Medulla oblongata (tissue), 1 donor: Measurements from ENCODE around the gene POC1A.

Source experiments
- DNase-seq: peaks from one replicate; pipeline ENCODE4 v3.0.0-alpha.2; 2015; ENCODE audit errors: extremely low spot score

The POC1A gene

DNA sequence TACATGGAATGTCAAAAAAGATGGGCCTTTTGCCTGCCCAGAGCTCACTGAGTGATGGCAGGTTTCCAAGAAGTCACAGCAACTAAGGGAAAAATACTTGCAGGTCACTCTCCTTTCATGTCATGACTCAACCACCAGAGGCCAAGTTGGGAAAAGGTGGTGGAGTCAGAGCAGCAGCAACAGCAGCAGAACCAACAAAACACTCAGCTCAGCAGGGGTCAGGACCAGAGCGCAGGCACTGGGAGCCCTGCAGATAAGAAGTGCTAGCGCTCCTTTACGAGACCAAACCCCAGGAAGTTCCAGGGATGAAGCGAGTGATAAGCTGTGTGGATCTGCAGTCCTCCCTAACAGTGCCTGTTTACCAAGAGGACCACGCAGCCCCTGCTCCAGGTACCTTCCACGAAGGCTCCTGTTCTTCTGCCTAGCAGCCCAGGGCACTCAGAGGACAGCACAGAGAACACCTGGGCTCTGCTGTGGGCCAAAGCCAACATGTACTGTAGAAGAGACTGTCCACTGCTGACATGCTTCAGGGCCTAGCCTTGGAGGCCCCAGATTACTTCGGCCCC is 26.0 kb downstream of the POC1A start:
- DNase-seq = peak; percentile 42

DNA sequence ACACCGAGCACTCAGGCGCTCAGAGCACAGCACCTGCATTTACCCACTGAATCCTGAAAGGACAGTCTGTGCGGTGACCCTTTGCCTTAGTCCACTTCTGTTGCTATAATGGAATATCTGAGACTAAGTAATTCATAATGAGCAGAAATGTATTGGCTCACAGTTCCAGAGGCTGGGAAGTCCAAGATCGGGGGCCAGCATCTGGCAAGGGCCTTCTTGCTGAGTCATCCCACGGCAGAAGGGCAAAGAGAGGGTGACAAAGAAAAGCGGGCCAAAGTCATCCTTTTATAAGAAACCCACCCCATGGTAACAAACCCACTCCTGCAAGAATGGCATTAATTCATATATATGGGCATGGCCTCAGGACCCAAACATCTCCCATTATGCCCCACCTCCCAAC is 27.7 kb downstream of the POC1A start:
- DNase-seq = no peak

GRCh38 chr3:52126036-52126435 is 28.2 kb downstream of the POC1A start:
- DNase-seq = no peak

GRCh38 chr3:52124766-52125165 is 29.5 kb downstream of the POC1A start:
- DNase-seq = no peak

GRCh38 chr3:52124126-52124525 is 30.1 kb downstream of the POC1A start:
- no peak for DNase-seq

- DNase-seq = peak; percentile 86
These were observed 31.0 kb downstream of the POC1A start for GRCh38 chr3:52123106-52123725.

DNA sequence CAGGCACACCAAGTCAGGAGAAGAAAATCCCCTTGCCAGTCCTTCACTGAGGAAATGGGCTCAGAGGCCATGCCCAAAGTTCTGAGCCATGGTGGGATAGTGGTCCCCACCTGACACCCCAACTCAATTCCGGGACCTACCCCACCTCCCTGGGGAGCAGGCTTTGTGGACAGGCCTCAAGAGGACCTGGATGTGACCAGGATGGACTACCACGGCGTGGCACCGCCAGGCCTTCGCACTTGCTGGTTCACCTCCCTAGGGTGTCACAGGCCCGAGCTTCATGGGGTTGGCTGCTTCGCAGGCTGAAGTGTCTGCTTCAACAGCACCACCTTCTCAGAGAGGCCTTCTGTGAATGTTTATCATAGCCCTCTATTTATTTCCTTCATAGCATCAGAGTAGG is 31.7 kb downstream of the POC1A start:
- no peak for DNase-seq

GRCh38 chr3:52121813-52122212 is 32.4 kb downstream of the POC1A start:
- DNase-seq = peak; percentile 71

- peak; percentile 75 for DNase-seq
These were observed 32.8 kb downstream of the POC1A start for GRCh38 chr3:52121464-52121805.

DNA sequence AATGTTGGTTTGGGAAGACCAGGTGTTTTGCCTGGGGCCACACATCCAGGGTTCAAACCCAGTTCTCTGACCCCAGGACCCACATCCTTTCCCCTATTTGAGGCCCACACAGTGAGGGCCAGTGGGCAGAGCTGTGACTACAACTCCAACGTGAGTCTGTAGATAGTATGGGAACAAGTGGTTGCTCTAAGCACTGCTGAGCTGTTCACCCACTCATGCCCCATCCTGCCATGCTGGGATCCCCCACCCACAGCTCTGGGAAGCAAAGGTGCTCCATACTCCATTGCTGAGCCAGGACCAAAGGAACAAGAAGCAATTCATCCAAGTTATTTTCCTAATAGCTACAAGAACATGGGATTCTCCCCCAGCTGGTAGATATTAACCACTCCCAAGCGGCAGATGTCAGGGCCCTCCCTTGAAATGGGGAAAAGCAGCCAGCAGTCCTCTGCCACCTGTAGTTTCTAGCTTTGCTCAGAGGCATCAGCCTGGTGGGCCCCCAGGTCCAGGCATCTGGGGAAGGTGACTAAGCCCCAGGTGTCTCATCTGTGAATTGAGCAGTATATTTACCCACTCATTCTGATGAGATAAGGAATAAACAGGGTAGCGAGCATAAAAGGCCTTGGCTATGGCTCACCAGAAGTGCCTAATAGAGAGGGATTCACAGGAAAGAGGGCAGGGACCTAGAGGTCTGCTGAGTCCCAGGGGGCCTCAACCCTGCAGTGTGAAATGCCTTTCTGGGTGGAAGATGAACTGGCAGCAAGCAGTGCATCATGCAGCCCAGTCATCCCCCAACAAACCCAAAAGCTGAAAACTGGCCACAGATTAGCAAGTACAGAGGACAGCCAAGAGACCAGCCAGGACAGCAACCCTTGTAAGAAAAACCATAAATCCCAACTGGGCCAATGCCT is 33.4 kb downstream of the POC1A start:
- no peak for DNase-seq

GRCh38 chr3:52119826-52120225 is 34.4 kb downstream of the POC1A start:
- DNase-seq = no peak

DNA sequence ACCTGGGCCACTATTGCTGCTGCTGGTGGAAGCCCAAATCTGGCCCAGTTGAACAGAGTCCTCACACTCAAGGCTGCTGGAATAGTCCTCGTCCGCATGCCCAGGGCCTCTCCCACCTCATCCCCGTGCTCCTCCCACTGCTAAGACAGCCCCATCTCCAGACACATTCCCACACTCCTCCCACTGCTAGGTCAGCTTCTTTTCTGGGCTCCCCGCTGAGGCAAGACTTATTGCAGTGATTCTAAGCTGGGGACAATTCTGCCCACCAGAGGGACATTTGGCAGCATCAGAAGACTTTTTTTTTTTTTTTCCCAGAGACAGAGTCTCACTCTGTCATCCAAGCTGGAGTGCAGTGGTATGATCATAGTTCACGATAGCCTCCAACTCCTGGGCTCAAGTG is 35.1 kb downstream of the POC1A start:
- no peak for DNase-seq

GRCh38 chr3:52118156-52118875 is 35.9 kb downstream of the POC1A start:
- DNase-seq = peak; percentile 77

DNA sequence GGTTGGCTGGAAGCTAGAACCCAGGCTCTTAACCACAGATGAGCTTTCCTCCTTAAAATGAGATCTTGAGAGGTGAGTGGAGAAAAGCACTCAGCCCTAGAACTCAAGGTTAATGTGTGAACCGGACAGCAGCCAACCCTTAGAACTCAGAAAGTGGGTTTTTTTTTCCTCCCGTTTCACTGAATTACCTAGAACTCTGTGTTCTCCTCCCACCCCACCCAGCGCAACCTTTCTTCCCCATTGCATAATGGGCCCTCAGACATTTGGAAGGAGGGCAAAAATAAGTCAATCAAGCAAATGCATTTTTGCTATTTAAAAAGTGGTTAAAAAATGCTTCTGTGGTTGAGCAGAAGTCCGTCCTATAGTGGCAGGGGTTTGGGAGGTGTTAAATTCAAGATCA is 36.7 kb downstream of the POC1A start:
- DNase-seq = no peak

DNA sequence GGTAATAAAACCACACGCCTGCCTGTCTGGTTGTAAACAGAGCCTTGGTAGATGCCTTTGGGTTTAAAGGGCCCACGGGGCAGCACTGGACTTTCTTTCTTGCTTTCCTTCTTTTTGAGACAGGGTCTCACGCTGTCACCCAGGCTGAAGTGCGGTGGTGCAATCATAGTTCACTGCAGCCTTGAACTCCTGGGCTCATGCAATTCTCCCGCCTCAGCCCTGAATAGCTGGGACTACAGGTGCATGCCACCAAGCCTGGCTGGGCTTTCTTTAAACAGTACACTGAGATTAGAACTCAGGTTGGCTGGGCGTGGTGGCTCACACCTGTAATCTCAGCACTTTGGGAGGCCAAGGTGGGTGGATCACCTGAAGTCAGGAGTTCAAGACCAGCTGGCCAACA is 42.2 kb downstream of the POC1A start:
- no peak for DNase-seq

DNA sequence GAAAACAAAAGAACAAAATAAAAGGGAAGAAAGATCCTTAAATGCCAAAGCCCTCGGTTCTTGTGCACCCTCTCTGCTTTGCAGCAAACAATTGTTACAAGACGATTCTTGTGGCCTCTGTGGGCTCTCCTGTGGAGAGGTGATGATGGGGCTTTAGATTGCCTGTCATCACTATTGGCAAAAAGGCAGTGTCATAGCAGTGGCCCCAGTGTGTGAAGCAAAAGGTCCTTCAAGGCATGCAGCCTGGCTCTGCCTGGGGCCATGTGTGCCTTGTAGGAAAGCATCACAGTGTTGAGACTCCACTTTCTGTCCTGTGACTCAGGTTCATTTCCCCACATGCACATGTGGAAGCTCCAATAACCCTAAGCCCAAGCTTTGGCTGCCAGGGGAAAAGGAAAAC is 43.7 kb downstream of the POC1A start:
- DNase-seq = no peak

- DNase-seq = no peak
These were observed 44.5 kb downstream of the POC1A start for GRCh38 chr3:52109611-52110301.

GRCh38 chr3:52108302-52109232 is 45.7 kb downstream of the POC1A start:
- DNase-seq = peak; percentile 78

GRCh38 chr3:52106951-52107611 is 47.1 kb downstream of the POC1A start:
- no peak for DNase-seq
